Vagina (tissue), 2 donors: ENCODE data around the gene ASPRV1. TPM values are rescaled to one million over a fixed set of nuclear protein-coding genes. Genes with fewer than 3 reads are reported as not detected.

Source experiments
- DNase-seq, 2 donors: peaks; one replicate each; pipeline ENCODE4 v3.0.0-alpha.2; 2017; ENCODE audit errors: extremely low spot score in 2 of 2
- H3K27ac ChIP-seq: fragments of 200-600 bp; sonication (generic); one replicate; pipeline ENCODE4 v1.5.1; 2019
- H3K27me3 ChIP-seq: fragments of 200-600 bp; sonication (generic); one replicate; pipeline ENCODE4 v1.5.1; 2019
- H3K36me3 ChIP-seq, 2 donors: fragments of 200-600 bp; sonication (generic); one replicate each; pipeline ENCODE4 v1.5.1; 2017 to 2019
- H3K4me1 ChIP-seq: fragments of 200-600 bp; sonication (generic); one replicate; pipeline ENCODE4 v1.5.1; 2019
- H3K4me3 ChIP-seq, 2 donors: fragments of 200-600 bp; sonication (generic); 1 replicate in 1 of 2; 2 replicates in 1 of 2; pipeline ENCODE4 v1.5.1; 2016 to 2019
- H3K9me3 ChIP-seq: fragments of 200-600 bp; sonication (generic); one replicate; pipeline ENCODE4 v1.5.1; 2019
- POLR2A ChIP-seq, 2 donors: fragments of 450-650 bp; IDR thresholded peaks; one replicate each; pipeline ENCODE4 v1.6.1; 2017; ENCODE audit warnings: antibody characterized with exemption in 2 of 2, mild to moderate bottlenecking in 2 of 2, moderate library complexity in 2 of 2
- POLR2AphosphoS5 ChIP-seq, 2 donors: sonication (generic); formaldehyde crosslinking; IDR thresholded peaks; one replicate each; pipeline ENCODE4 v1.9.0; 2017; ENCODE audit warnings: antibody characterized with exemption in 2 of 2, mild to moderate bottlenecking in 2 of 2, low read depth in 1 of 2; ENCODE audit not compliant: insufficient read depth in 1 of 2
- intact Hi-C: fragments of 100-400 bp; cut with DNase I; formaldehyde crosslinking; loops from one replicate; pipeline ENCODE4 v1.15.1; 2023
- total RNA-seq: library from RNA; depleted of rRNA; stranded (reverse); fragments of >200 nt; gene quantifications from one replicate; pipeline ENCODE4 v1.2.3, GENCODE V29; 2016
- TF ChIP-seq, protein P1 (sequence below), 3 experiments: fragments of 450-650 bp in 2 of 3; fragments of 200-600 bp in 1 of 3; sonication (generic) in 1 of 3; IDR thresholded peaks; one replicate each; pipeline ENCODE4 v1.5.1; 2017 to 2019; ENCODE audit warnings: antibody characterized with exemption in 3 of 3, mild to moderate bottlenecking in 2 of 3, moderate library complexity in 2 of 3

Gene ASPRV1
- total RNA-seq, 1 donor from 2014 or later = 0.49 TPM

DNA sequence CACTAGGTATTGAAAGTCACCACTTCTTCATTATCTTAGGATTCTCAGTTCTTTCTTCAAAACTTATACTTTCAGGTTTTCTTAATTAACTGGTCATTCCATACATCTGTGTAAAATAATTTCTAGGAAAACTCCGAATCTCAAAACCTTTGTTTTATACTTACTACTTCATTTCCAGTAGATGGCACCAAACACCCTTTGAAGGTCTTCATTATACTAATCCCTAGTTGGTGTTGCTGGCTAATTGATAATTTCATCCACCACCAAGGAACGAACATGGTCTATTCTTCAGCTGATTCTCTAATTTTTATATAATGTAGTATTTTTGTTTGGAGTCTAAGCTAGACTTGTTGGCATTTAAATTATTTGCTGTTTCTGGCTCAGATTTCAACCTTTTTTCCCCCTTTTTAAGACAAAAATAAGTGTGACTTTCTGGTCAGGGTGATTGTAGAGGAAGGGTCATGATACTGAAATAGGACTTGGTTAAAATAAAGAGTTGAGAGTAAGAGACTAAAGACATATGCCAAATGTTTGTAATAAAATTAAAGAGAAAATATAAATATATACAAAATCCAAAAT, 49.4 kb downstream of the ASPRV1 start:
- peak overlapping the region; percentile 99 for H3K27ac ChIP-seq
- intact Hi-C loops = loop anchor here (5.0 kb wide), 1 partner anchor 175 kb away; the partner anchor contains the start of gene PCBP1

More for the DNA sequence above, 49.4 kb downstream of the ASPRV1 start:
- Histone ChIP-seq H3K27me3 (no peaks in the 10 kb centered on the region), H3K9me3 (no peaks in the 10 kb centered on the region), H3K4me3 (no peak overlapping the region), H3K4me1 (peaks cover 23% of the 10 kb centered on the region), H3K36me3 (peaks cover 0 to 35% of the 10 kb centered on the region in 2 donors)
- TF ChIP-seq POLR2A (IDR thresholded peaks at IDR 0.05) (no peak), POLR2AphosphoS5 (IDR thresholded peaks at IDR 0.05; ENCODE audit: insufficient read depth in 1 of 2, low read depth in 1 of 2) (peak in 1 of 2 donors; percentile 89)
- TF ChIP-seq, protein P1, sequence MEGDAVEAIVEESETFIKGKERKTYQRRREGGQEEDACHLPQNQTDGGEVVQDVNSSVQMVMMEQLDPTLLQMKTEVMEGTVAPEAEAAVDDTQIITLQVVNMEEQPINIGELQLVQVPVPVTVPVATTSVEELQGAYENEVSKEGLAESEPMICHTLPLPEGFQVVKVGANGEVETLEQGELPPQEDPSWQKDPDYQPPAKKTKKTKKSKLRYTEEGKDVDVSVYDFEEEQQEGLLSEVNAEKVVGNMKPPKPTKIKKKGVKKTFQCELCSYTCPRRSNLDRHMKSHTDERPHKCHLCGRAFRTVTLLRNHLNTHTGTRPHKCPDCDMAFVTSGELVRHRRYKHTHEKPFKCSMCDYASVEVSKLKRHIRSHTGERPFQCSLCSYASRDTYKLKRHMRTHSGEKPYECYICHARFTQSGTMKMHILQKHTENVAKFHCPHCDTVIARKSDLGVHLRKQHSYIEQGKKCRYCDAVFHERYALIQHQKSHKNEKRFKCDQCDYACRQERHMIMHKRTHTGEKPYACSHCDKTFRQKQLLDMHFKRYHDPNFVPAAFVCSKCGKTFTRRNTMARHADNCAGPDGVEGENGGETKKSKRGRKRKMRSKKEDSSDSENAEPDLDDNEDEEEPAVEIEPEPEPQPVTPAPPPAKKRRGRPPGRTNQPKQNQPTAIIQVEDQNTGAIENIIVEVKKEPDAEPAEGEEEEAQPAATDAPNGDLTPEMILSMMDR (IDR thresholded peaks at IDR 0.05) = peak; percentile 24 to 67 (median 56)
- no peak for DNase-seq

Other genes starting within 250 kb of the ASPRV1 start
- 63.6 TPM for gene ANXA4, start 219.5 kb downstream of the ASPRV1 start, total RNA-seq
- gene GMCL1, start 132.0 kb downstream of the ASPRV1 start, total RNA-seq = 13.0 TPM
- 62.9 TPM for gene SNRNP27, start 67.7 kb downstream of the ASPRV1 start, total RNA-seq
- gene MXD1, start 46.5 kb downstream of the ASPRV1 start, total RNA-seq = 55.2 TPM
- gene PCBP1, start 125.8 kb upstream of the ASPRV1 start, total RNA-seq = 210 TPM
- 17.4 TPM for gene C2orf42, start 229.4 kb upstream of the ASPRV1 start, total RNA-seq